K562 (cell line): ENCODE results near the gene CTSW. TPM values are rescaled to one million over a fixed set of nuclear protein-coding genes. Genes with fewer than 3 reads are reported as not detected.

Experiments
- ARHGAP35 ChIP-seq: fragments of 450-650 bp; IDR thresholded peaks from 2 replicates; pipeline ENCODE4 v1.6.1; 2018; ENCODE audit not compliant: partially characterized antibody
- GABPB2 ChIP-seq: fragments of 250-450 bp; sonication (Bioruptor Pico); conservative IDR thresholded peaks from 2 replicates; pipeline ENCODE4 v1.5.1; 2021; ENCODE audit warnings: mild to moderate bottlenecking
- ILF3 ChIP-seq: fragments of 450-650 bp; IDR thresholded peaks from 2 replicates; pipeline ENCODE4 v1.6.1; 2018; ENCODE audit warnings: antibody characterized with exemption, mild to moderate bottlenecking, moderate library complexity, borderline replicate concordance
- KDM5B ChIP-seq: fragments of 200-600 bp; sonication (generic); IDR thresholded peaks from 2 replicates; pipeline ENCODE4 v1.6.1; 2012; ENCODE audit warnings: low read depth, mild to moderate bottlenecking, moderate library complexity, low read length, control low read depth, inconsistent platforms; ENCODE audit not compliant: insufficient replicate concordance
- NCOA6 ChIP-seq: fragments of 450-650 bp; IDR thresholded peaks from 2 replicates; pipeline ENCODE4 v1.6.1; 2017; ENCODE audit warnings: mild to moderate bottlenecking
- RBM34 ChIP-seq: fragments of 200-400 bp; formaldehyde crosslinking; IDR thresholded peaks from 2 replicates; pipeline ENCODE4 v1.6.1; 2018; ENCODE audit warnings: low read length, borderline replicate concordance; ENCODE audit not compliant: insufficient read depth
- SMARCC2 ChIP-seq: fragments of 450-650 bp; IDR thresholded peaks from 2 replicates; pipeline ENCODE4 v1.6.1; 2017; ENCODE audit warnings: antibody characterized with exemption, moderate library complexity, mild to moderate bottlenecking, low read depth
- TEAD4 ChIP-seq, 2 experiments: sonication (generic) in 1 of 2; formaldehyde crosslinking in 1 of 2; IDR thresholded peaks; 2 replicates each; pipeline versions ENCODE4 v1.6.1 to v1.8.0; 2012 to 2022; ENCODE audit warnings: borderline replicate concordance in 1 of 2, inconsistent platforms in 1 of 2, low read length in 1 of 2, mild to moderate bottlenecking in 1 of 2, missing genetic modification reagents in 1 of 2
- ZNF584 ChIP-seq: fragments of 200-800 bp; sonication (Bioruptor generic); IDR thresholded peaks from 2 replicates; pipeline ENCODE4 v1.6.1; 2016; ENCODE audit warnings: low read depth, mild to moderate bottlenecking, missing genetic modification characterization, missing compliant biosample characterization
- ZNF778 ChIP-seq: fragments of 450-650 bp; formaldehyde crosslinking; IDR thresholded peaks from 2 replicates; pipeline ENCODE4 v1.4.0; 2020; ENCODE audit warnings: mild to moderate bottlenecking, moderate library complexity
- ZNF785 ChIP-seq: fragments of 250-450 bp; sonication (Bioruptor Pico); IDR thresholded peaks from 2 replicates; pipeline ENCODE4 v1.4.0; 2020; ENCODE audit warnings: mild to moderate bottlenecking
- polyA plus RNA-seq, 8 experiments: library from polyadenylated mRNA; depleted of rRNA in 4 of 8; stranded (reverse) in 5 of 8; unstranded in 3 of 8; fragments of >200 nt; fragmentation: Nextera tagmentation in 2 of 8; fragmentation: Illumina TruSeq in 1 of 8; extraction: Ambion mirVana in 2 of 8; extraction: Trizol in 1 of 8; gene quantifications; 2 replicates each; pipeline versions ENCODE4 v1.2.1 to v1.2.3, GENCODE V29; 2011 to 2014; ENCODE audit warnings: inconsistent platforms in 1 of 8, missing spikeins in 1 of 8
- total RNA-seq, 7 experiments: library from RNA; depleted of rRNA in 6 of 7; stranded (reverse); fragments of >200 nt in 6 of 7; fragmentation: Illumina TruSeq in 2 of 7; extraction: Trizol in 2 of 7; gene quantifications; 2 replicates each; pipeline versions ENCODE4 v1.2.1 to v1.2.3, GENCODE V29; 2011 to 2021; ENCODE audit warnings: low replicate concordance in 1 of 7
- TF ChIP-seq, protein P1 (sequence below): sonication (generic); formaldehyde crosslinking; IDR thresholded peaks from 2 replicates; pipeline ENCODE4 v1.8.1; 2023; ENCODE audit warnings: mild to moderate bottlenecking, missing genetic modification reagents
- TF ChIP-seq, protein P2 (sequence below): fragments of 250-450 bp; sonication (Bioruptor Pico); IDR thresholded peaks from 2 replicates; pipeline ENCODE4 v1.5.0; 2020; ENCODE audit warnings: mild to moderate bottlenecking
- TF ChIP-seq, protein P3 (sequence below): fragments of 200-800 bp; sonication (Bioruptor generic); IDR thresholded peaks from 2 replicates; pipeline ENCODE4 v1.6.1; 2017; ENCODE audit warnings: missing genetic modification characterization, missing compliant biosample characterization
- TF ChIP-seq, protein P4 (sequence below): fragments of 450-650 bp; conservative IDR thresholded peaks from 2 replicates; pipeline ENCODE4 v1.6.1; 2016; ENCODE audit warnings: missing genetic modification characterization, low read depth, mild to moderate bottlenecking, control low read depth, missing compliant biosample characterization
- TF ChIP-seq, protein P5 (sequence below): fragments of 250-450 bp; sonication (Bioruptor Pico); IDR thresholded peaks from 2 replicates; pipeline ENCODE4 v1.4.0; 2020; ENCODE audit warnings: mild to moderate bottlenecking, moderate library complexity

The CTSW gene
- total and polyA plus RNA-seq, 9 of the 15 experiments (the other 6 are each of a cell fraction or from before 2014, with no cell fraction given), result 0.04 TPM; not detected in 8

DNA sequence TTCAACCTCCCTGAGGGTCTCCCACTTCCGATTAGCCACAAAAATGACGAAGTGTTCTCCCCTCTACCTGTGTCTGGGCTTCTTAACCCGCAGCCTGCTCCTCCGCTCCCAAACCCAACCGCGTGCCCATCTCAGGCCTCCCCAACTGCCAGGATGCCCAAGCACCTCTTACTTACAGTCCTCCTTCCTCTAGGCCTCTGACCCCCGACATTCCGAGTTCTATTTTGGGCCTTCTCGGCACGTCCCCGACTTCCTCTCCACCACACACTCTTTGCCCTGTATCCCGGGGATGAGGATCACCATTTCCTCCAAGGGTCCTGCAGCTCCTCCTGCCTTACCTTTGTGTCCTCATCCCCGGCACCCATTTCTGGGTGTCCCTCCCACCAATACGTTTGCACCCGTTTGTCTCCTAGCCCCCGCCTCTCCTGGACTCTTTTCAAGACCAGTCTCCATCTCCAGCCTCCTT is 19.8 kb upstream of the CTSW start (continued):
- TF ChIP-seq, protein P1, sequence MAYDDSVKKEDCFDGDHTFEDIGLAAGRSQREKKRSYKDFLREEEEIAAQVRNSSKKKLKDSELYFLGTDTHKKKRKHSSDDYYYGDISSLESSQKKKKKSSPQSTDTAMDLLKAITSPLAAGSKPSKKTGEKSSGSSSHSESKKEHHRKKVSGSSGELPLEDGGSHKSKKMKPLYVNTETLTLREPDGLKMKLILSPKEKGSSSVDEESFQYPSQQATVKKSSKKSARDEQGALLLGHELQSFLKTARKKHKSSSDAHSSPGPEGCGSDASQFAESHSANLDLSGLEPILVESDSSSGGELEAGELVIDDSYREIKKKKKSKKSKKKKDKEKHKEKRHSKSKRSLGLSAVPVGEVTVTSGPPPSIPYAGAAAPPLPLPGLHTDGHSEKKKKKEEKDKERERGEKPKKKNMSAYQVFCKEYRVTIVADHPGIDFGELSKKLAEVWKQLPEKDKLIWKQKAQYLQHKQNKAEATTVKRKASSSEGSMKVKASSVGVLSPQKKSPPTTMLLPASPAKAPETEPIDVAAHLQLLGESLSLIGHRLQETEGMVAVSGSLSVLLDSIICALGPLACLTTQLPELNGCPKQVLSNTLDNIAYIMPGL, result no peak
- peak; percentile 63 for TF ChIP-seq ARHGAP35
- peak; percentile 54 for TF ChIP-seq KDM5B
- no peak for TF ChIP-seq ZNF778 (CRISPR knock-in tag)
- TF ChIP-seq, protein P2, sequence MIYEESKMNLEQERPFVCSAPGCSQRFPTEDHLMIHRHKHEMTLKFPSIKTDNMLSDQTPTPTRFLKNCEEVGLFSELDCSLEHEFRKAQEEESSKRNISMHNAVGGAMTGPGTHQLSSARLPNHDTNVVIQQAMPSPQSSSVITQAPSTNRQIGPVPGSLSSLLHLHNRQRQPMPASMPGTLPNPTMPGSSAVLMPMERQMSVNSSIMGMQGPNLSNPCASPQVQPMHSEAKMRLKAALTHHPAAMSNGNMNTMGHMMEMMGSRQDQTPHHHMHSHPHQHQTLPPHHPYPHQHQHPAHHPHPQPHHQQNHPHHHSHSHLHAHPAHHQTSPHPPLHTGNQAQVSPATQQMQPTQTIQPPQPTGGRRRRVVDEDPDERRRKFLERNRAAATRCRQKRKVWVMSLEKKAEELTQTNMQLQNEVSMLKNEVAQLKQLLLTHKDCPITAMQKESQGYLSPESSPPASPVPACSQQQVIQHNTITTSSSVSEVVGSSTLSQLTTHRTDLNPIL, result no peak
- no peak for TF ChIP-seq RBM34
- no peak for TF ChIP-seq TEAD4 (IDR thresholded peaks at IDR 0.05; ENCODE audit: low read length)
- TF ChIP-seq TEAD4 (CRISPR knock-in tag; IDR thresholded peaks at IDR 0.05; ENCODE audit: borderline replicate concordance), result no peak
- no peak for TF ChIP-seq NCOA6
- TF ChIP-seq, protein P3, sequence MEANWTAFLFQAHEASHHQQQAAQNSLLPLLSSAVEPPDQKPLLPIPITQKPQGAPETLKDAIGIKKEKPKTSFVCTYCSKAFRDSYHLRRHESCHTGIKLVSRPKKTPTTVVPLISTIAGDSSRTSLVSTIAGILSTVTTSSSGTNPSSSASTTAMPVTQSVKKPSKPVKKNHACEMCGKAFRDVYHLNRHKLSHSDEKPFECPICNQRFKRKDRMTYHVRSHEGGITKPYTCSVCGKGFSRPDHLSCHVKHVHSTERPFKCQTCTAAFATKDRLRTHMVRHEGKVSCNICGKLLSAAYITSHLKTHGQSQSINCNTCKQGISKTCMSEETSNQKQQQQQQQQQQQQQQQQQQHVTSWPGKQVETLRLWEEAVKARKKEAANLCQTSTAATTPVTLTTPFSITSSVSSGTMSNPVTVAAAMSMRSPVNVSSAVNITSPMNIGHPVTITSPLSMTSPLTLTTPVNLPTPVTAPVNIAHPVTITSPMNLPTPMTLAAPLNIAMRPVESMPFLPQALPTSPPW (CRISPR knock-in tag), result no peak
- no peak for TF ChIP-seq ZNF584
- TF ChIP-seq ZNF785, result no peak
- TF ChIP-seq, protein P4, sequence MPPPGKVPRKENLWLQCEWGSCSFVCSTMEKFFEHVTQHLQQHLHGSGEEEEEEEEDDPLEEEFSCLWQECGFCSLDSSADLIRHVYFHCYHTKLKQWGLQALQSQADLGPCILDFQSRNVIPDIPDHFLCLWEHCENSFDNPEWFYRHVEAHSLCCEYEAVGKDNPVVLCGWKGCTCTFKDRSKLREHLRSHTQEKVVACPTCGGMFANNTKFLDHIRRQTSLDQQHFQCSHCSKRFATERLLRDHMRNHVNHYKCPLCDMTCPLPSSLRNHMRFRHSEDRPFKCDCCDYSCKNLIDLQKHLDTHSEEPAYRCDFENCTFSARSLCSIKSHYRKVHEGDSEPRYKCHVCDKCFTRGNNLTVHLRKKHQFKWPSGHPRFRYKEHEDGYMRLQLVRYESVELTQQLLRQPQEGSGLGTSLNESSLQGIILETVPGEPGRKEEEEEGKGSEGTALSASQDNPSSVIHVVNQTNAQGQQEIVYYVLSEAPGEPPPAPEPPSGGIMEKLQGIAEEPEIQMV (tag), result no peak
- TF ChIP-seq, protein P5, sequence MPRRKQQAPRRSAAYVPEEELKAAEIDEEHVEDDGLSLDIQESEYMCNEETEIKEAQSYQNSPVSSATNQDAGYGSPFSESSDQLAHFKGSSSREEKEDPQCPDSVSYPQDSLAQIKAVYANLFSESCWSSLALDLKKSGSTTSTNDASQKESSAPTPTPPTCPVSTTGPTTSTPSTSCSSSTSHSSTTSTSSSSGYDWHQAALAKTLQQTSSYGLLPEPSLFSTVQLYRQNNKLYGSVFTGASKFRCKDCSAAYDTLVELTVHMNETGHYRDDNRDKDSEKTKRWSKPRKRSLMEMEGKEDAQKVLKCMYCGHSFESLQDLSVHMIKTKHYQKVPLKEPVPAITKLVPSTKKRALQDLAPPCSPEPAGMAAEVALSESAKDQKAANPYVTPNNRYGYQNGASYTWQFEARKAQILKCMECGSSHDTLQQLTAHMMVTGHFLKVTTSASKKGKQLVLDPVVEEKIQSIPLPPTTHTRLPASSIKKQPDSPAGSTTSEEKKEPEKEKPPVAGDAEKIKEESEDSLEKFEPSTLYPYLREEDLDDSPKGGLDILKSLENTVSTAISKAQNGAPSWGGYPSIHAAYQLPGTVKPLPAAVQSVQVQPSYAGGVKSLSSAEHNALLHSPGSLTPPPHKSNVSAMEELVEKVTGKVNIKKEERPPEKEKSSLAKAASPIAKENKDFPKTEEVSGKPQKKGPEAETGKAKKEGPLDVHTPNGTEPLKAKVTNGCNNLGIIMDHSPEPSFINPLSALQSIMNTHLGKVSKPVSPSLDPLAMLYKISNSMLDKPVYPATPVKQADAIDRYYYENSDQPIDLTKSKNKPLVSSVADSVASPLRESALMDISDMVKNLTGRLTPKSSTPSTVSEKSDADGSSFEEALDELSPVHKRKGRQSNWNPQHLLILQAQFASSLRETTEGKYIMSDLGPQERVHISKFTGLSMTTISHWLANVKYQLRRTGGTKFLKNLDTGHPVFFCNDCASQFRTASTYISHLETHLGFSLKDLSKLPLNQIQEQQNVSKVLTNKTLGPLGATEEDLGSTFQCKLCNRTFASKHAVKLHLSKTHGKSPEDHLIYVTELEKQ (CRISPR knock-in tag), result no peak
- TF ChIP-seq ILF3, result no peak
- no peak for TF ChIP-seq GABPB2 (CRISPR knock-in tag)
- no peak for TF ChIP-seq SMARCC2
